PFSK-1 (cell line): ENCODE data around the gene AP1G2.
A peak's percentile ranks its signal among the peaks of the same experiment; 100 is the strongest.

Source experiments
- FOXP2 ChIP-seq: optimal IDR thresholded peaks from 2 replicates; pipeline ENCODE3; 2011; ENCODE audit warnings: borderline replicate concordance, control low read depth, inconsistent platforms; ENCODE audit not compliant: insufficient read depth; ENCODE audit errors: extremely low read length, extremely low read depth
- POLR2AphosphoS5 ChIP-seq: IDR thresholded peaks from 2 replicates; pipeline ENCODE4 v1.6.1; 2012; ENCODE audit warnings: low read depth, mild to moderate bottlenecking, control low read depth, low read length, moderate library complexity
- SIN3A ChIP-seq: IDR thresholded peaks from 2 replicates; pipeline ENCODE4 v1.6.1; 2012; ENCODE audit warnings: mild to moderate bottlenecking, low read length, moderate library complexity, borderline replicate concordance; ENCODE audit not compliant: insufficient read depth
- TAF1 ChIP-seq: IDR thresholded peaks from 2 replicates; pipeline ENCODE4 v1.6.1; 2012; ENCODE audit warnings: low read length, control low read depth, borderline replicate concordance; ENCODE audit not compliant: insufficient read depth
- TF ChIP-seq, protein P1 (sequence below), 2 experiments: IDR thresholded peaks; 2 replicates each; pipeline versions ENCODE4 v1.6.1 to v1.8.0; 2011 to 2012; ENCODE audit warnings: low read depth in 2 of 2, low read length in 2 of 2, control low read depth in 1 of 2, inconsistent platforms in 1 of 2, mild to moderate bottlenecking in 1 of 2, moderate library complexity in 1 of 2; ENCODE audit not compliant: insufficient read depth in 1 of 2

The AP1G2 gene

DNA sequence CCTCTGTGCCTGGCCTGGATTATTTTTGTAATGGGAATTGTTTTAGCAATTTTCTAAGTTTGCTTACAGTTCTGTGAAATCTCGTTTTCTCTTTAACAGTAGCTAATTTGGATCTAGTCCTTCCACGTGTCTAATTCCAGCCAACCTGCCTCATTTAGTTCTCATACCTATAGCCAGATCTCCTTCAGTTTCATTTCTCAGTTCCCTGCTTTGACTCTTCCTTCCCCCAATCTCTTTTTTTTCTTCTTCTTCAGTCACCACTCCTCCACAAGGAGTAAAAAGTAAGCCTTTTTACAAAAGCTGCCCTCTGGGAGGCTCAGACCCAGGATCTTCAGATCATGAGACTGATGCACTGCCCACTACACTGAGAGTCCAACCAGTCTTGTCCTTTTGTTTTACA lies 10.1 kb downstream of the AP1G2 start:
- TF ChIP-seq TAF1 (no peak), SIN3A (no peak), FOXP2 (no peak), POLR2AphosphoS5 (no peak)
- TF ChIP-seq, protein P1, sequence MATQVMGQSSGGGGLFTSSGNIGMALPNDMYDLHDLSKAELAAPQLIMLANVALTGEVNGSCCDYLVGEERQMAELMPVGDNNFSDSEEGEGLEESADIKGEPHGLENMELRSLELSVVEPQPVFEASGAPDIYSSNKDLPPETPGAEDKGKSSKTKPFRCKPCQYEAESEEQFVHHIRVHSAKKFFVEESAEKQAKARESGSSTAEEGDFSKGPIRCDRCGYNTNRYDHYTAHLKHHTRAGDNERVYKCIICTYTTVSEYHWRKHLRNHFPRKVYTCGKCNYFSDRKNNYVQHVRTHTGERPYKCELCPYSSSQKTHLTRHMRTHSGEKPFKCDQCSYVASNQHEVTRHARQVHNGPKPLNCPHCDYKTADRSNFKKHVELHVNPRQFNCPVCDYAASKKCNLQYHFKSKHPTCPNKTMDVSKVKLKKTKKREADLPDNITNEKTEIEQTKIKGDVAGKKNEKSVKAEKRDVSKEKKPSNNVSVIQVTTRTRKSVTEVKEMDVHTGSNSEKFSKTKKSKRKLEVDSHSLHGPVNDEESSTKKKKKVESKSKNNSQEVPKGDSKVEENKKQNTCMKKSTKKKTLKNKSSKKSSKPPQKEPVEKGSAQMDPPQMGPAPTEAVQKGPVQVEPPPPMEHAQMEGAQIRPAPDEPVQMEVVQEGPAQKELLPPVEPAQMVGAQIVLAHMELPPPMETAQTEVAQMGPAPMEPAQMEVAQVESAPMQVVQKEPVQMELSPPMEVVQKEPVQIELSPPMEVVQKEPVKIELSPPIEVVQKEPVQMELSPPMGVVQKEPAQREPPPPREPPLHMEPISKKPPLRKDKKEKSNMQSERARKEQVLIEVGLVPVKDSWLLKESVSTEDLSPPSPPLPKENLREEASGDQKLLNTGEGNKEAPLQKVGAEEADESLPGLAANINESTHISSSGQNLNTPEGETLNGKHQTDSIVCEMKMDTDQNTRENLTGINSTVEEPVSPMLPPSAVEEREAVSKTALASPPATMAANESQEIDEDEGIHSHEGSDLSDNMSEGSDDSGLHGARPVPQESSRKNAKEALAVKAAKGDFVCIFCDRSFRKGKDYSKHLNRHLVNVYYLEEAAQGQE (IDR thresholded peaks at IDR 0.05; ENCODE audit: insufficient read depth in 1 of 2, low read depth in 2 of 2, low read length in 2 of 2), result no peak

GRCh38 chr14:23556700-23557440 lies 10.7 kb downstream of the AP1G2 start:
- no peak for TF ChIP-seq SIN3A
- TF ChIP-seq FOXP2, result no peak
- no peak for TF ChIP-seq TAF1
- TF ChIP-seq, protein P1 (IDR thresholded peaks at IDR 0.05; ENCODE audit: insufficient read depth in 1 of 2, low read depth in 2 of 2, low read length in 2 of 2), result no peak
- TF ChIP-seq POLR2AphosphoS5, result no peak

DNA sequence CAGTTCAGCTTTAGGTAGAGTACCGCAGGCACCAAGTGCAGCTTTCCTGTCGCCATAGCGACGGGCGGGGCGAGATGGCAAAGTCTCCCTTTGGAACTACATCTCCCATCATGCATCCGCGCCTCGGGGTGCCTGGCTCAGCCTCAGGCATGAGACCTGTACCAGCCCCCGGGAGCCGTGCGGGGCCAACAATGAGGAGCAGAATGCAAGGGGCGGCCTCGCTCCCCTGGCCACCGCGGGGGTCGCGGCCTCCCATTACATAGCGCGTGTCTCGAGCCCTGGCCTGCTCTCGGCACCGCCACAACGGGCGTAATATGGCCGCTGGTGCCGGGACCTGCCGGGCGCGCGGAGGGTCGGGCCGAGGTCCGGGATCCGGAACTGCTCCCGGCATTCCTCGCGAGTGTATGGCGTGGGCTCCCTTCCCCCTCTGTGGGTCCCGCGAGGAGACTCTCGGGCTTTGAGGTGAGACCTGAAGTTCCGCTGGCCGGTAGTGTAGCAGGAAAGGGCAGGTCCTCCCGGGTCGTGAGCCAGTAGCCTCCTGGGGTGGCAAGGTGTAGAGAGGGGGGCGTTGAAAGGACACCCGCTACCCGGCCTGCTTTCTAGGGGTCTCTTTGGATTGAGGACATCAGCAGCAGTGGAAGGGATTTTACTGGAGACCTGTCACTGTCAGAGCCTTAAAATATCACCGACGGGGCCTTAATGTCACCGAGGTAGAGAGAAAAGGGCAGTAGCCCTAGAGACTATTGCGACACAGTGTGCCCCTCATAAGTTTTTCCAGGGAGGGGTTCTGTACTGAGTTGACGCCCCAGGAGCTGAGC lies 11.5 kb downstream of the AP1G2 start, which contains the start of gene THTPA:
TSS of gene THTPA (plus strand) at position 390 of the 818 bp plus-strand sequence. CDS start 487 bp downstream, outside the sequence.
- TF ChIP-seq TAF1 (peak; percentile 53; the same call in 1 of the 2 replicates), SIN3A (0 out of 2 replicates have a peak, but pooled peaks have one; percentile 36), POLR2AphosphoS5 (no peak; the same call in 1 of the 2 replicates)
- TF ChIP-seq, protein P1 (IDR thresholded peaks at IDR 0.05; ENCODE audit: insufficient read depth in 1 of 2, low read depth in 2 of 2, low read length in 2 of 2), result no peak

GRCh38 chr14:23555533-23555881 lies 12.1 kb downstream of the AP1G2 start:
- no peak for TF ChIP-seq POLR2AphosphoS5
- TF ChIP-seq SIN3A, result no peak
- TF ChIP-seq, protein P1 (IDR thresholded peaks at IDR 0.05; ENCODE audit: insufficient read depth in 1 of 2, low read depth in 2 of 2, low read length in 2 of 2), result no peak
- TF ChIP-seq TAF1, result no peak
- TF ChIP-seq FOXP2, result no peak
